Measurements from ENCODE around the gene ANKS1A. TPM values are rescaled to one million over a fixed set of nuclear protein-coding genes. Genes with fewer than 3 reads are reported as not detected.

Gene ANKS1A
- total RNA-seq, 1 experiment from 2014 or later = 26.5 TPM

- Histone ChIP-seq H2BK20ac (ENCODE audit: low read depth, low read length, poor library complexity, severe bottlenecking) (no peak overlapping the region), H3K18ac (ENCODE audit: insufficient read length, low read depth, low read length) (no peak overlapping the region), H3K79me1 (ENCODE audit: insufficient read depth, low read depth, low read length, poor library complexity, severe bottlenecking) (peaks cover 4% of the 10 kb centered on the region), H3K79me2 (ENCODE audit: insufficient read depth, low read length) (0 out of 2 replicates have a peak, but pooled peaks cover 1% of the 10 kb centered on the region), H2AK5ac (ENCODE audit: insufficient read length, low read length) (no peak overlapping the region), H3K14ac (ENCODE audit: insufficient read depth, low read length) (no peak overlapping the region), H3K56ac (ENCODE audit: insufficient read length, low read depth, low read length) (no peak overlapping the region), H4K8ac (replicated peaks; ENCODE audit: insufficient read length, low read depth, low read length) (no peak overlapping the region), H3K4me2 (ENCODE audit: insufficient read depth, insufficient read length, low read length) (no peak overlapping the region), H2BK120ac (ENCODE audit: low read depth, low read length, poor library complexity, severe bottlenecking) (no peak overlapping the region), H3K27ac (ENCODE audit: insufficient read length, low read depth, low read length) (no peak overlapping the region), H3K23ac (ENCODE audit: insufficient read length, low read depth, low read length) (no peak overlapping the region), H3K9ac (ENCODE audit: extremely low read depth, insufficient read length, low read length) (no peak overlapping the region), H3K23me2 (ENCODE audit: insufficient read length, low read depth, low read length, poor library complexity, severe bottlenecking) (no peaks in the 10 kb centered on the region), H2AFZ (ENCODE audit: low read length) (no peak overlapping the region), H4K5ac (ENCODE audit: insufficient read length, low read depth, low read length) (no peak overlapping the region), H3K4ac (ENCODE audit: low read depth, low read length) (no peak overlapping the region), H4K20me1 (ENCODE audit: control insufficient read depth, insufficient read depth, insufficient read length) (no peaks in the 10 kb centered on the region), H2BK12ac (ENCODE audit: insufficient read length, low read depth, low read length) (no peak overlapping the region), H4K91ac (ENCODE audit: insufficient read length, low read depth, low read length) (no peak overlapping the region), H2BK5ac (ENCODE audit: insufficient read length, low read length) (no peak overlapping the region), H3K27me3 (ENCODE audit: insufficient read depth, low read length) (no peaks in the 10 kb centered on the region), H3T11ph (ENCODE audit: low read length) (no peak overlapping the region), H3K4me1 (ENCODE audit: insufficient read depth, low read length) (no peaks in the 10 kb centered on the region; the same call in 1 of the 2 replicates), H2BK15ac (ENCODE audit: low read depth, low read length) (no peak overlapping the region), H3K9me3 (ENCODE audit: control insufficient read depth, low read depth, low read length) (no peaks in the 10 kb centered on the region)
- Mint-ChIP-seq H3K36me3 (ENCODE audit: insufficient read depth in 1 of 3, low read depth in 3 of 3) (no peaks in the 10 kb centered on the region), H3K4me1 (peaks cover 13 to 24% of the 10 kb centered on the region in 2 experiments), H3K4me3 (no peak overlapping the region), H3K27me3 (ENCODE audit: low read depth) (no peaks in the 10 kb centered on the region), H3K9me3 (no peaks in the 10 kb centered on the region), H3K27ac (peak overlapping the region; percentile 0 to 23 (median 16); a peak in 3 of 7 replicates)
- no peak for TF ChIP-seq CTCF (conservative IDR thresholded peaks at IDR 0.05)
- WGBS (ENCODE audit: extremely low coverage, insufficient read length, low lambda C conversion rate) = no CpG with 5 or more reads among the region's 2 CpGs
- no peak for DNase-seq
Observed at GRCh38 chr6:34953061-34954025, 64.3 kb downstream of the ANKS1A start.

Data from H9 (cell line).